Measurements from ENCODE around the gene DENND2D.
A peak's percentile ranks its signal among the peaks of the same experiment; 100 is the strongest.

DENND2D gene

GRCh38 chr1:111208921-111209320 lies 8.5 kb upstream of the DENND2D start:
- Histone ChIP-seq H3K4me3 (ENCODE audit: severe bottlenecking) (no peak overlapping the region), H3K9me3 (ENCODE audit: severe bottlenecking) (no peaks in the 10 kb centered on the region), H3K4me1 (ENCODE audit: insufficient read depth, poor library complexity, severe bottlenecking) (no peaks in the 10 kb centered on the region), H3K27me3 (ENCODE audit: insufficient read depth, poor library complexity, severe bottlenecking) (no peaks in the 10 kb centered on the region), H3K27ac (ENCODE audit: poor library complexity, severe bottlenecking) (no peak overlapping the region), H3K36me3 (ENCODE audit: low read depth) (no peaks in the 10 kb centered on the region)
- ATAC-seq (ENCODE audit: low read depth) (no peak), DNase-seq (ENCODE audit: low spot score) (no peak)
- no peak for TF ChIP-seq CTCF (IDR thresholded peaks at IDR 0.05; ENCODE audit: poor library complexity, severe bottlenecking)

DNA sequence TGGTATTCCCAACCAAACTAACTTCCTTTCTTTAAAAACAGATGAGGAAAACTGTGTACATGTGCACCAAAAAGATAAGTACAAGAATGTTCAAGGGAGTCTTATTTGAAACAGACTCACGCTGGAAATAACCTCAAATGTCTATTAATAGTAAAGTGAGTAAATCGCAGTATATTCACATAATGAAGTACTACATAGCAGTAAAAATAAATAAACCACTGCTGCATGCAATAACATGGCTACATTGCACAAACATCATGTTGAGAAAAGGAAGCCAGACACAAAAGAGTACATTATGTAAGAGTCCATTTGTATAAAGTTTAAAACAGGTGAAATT lies 5.2 kb upstream of the DENND2D start:
- DNase-seq (ENCODE audit: low spot score) (no peak), ATAC-seq (ENCODE audit: low read depth) (no peak)
- TF ChIP-seq CTCF (IDR thresholded peaks at IDR 0.05; ENCODE audit: poor library complexity, severe bottlenecking): no peak
- Histone ChIP-seq H3K4me1 (ENCODE audit: insufficient read depth, poor library complexity, severe bottlenecking) (peaks cover 16% of the 10 kb centered on the region), H3K27me3 (ENCODE audit: insufficient read depth, poor library complexity, severe bottlenecking) (no peaks in the 10 kb centered on the region), H3K9me3 (ENCODE audit: severe bottlenecking) (no peaks in the 10 kb centered on the region), H3K4me3 (ENCODE audit: severe bottlenecking) (no peak overlapping the region), H3K27ac (ENCODE audit: poor library complexity, severe bottlenecking) (no peak overlapping the region), H3K36me3 (ENCODE audit: low read depth) (no peaks in the 10 kb centered on the region)

DNA sequence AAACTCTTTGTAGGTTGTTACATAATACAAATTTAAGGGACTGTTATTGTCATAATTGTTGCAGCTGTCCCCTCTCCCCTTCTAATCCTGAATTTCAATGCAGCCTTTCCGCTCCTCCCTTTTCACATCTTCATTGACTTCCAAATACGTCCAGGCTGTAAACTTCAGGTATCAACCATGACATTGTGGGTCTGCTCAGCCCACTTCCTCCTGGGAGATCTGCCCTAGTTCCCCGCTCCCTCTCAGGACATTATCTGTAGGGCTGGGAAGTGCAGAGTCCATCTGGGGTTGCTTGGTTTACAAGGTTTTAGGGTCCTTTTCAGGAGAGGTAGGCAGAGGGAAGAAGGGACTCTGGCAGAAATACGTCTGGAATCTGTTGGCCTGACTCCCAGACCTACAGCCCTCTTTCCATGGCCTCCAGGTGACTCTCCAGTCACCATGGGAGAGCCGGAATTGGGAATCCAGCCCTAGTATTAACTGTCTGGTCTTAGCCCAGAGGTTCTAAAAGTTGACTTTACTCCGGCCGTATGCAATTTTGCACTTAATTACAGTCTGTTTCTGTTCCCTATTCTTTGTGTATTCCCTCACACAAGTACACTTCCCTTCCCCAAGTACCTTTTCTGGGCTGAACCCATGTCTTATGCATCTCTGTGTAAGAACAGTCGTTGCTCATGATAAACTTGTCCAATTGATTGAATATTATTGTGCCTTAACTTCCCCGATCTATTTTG lies 4.7 kb upstream of the DENND2D start:
- Histone ChIP-seq H3K36me3 (ENCODE audit: low read depth) (no peaks in the 10 kb centered on the region), H3K9me3 (ENCODE audit: severe bottlenecking) (no peaks in the 10 kb centered on the region), H3K4me3 (ENCODE audit: severe bottlenecking) (no peak overlapping the region), H3K27me3 (ENCODE audit: insufficient read depth, poor library complexity, severe bottlenecking) (no peaks in the 10 kb centered on the region), H3K4me1 (ENCODE audit: insufficient read depth, poor library complexity, severe bottlenecking) (peaks cover 16% of the 10 kb centered on the region), H3K27ac (ENCODE audit: poor library complexity, severe bottlenecking) (no peak overlapping the region)
- DNase-seq (ENCODE audit: low spot score): no peak
- no peak for ATAC-seq (ENCODE audit: low read depth)
- TF ChIP-seq CTCF (IDR thresholded peaks at IDR 0.05; ENCODE audit: poor library complexity, severe bottlenecking): no peak

DNA sequence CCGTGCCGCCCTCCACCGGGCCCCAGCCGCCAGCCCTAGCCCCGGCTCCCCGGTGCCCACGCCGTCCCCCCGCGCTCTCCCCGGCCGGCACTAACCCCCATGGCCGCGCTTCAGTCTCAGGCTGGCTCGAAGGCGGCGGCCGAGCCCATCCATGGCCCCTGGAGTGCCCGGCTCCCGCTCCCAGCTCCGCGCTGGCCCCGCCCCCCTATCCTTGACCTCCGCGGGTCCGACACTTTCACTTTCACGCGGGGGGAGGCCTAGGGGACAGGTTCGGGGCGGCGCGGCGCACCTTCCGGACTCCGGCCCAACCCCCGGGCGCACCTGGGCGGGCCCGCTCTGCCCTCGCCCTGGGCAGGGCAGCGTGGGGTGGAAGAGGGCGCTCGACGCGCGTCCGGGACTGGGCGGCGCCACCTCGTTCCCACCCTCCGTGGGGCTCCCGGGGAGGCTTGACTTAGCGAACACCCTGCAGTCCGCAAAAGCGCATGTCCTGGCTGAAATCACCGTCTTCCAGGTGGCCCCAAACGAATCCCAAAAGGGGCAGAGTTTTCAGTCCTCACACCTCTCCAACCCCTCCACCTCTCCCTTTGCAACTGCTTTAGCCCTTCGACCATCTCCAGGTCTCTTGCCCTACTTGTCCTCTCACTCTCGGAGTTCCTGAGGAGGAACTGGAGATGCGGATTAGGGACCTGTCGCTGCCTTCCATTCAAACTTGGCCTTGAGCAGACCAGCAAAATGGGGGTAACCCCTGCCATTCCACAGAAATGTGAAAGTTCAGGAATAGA lies 3.9 kb upstream of the DENND2D start:
- H3K36me3 ChIP-seq (ENCODE audit: low read depth): no peaks in the 10 kb centered on the region
- H3K4me1 ChIP-seq (ENCODE audit: insufficient read depth, poor library complexity, severe bottlenecking): peaks cover 16% of the 10 kb centered on the region
- no peaks in the 10 kb centered on the region for H3K9me3 ChIP-seq (ENCODE audit: severe bottlenecking)
- H3K4me3 ChIP-seq (ENCODE audit: severe bottlenecking): peak overlapping the region; percentile 66
- ATAC-seq (ENCODE audit: low read depth) (peak; percentile 64), DNase-seq (ENCODE audit: low spot score) (no peak)
- peak overlapping the region; percentile 48 for H3K27ac ChIP-seq (ENCODE audit: poor library complexity, severe bottlenecking)
- no peaks in the 10 kb centered on the region for H3K27me3 ChIP-seq (ENCODE audit: insufficient read depth, poor library complexity, severe bottlenecking)
- TF ChIP-seq CTCF (IDR thresholded peaks at IDR 0.05; ENCODE audit: poor library complexity, severe bottlenecking): no peak

Data from RWPE2 (cell line).